GM12801 (cell line): ENCODE results near the gene CTAGE9.

Experiments used
- CTCF ChIP-seq: IDR thresholded peaks from one replicate; pipeline ENCODE4 v1.5.1; 2011; ENCODE audit warnings: control low read depth; ENCODE audit not compliant: insufficient read length; ENCODE audit errors: extremely low read depth

The CTAGE9 gene

DNA sequence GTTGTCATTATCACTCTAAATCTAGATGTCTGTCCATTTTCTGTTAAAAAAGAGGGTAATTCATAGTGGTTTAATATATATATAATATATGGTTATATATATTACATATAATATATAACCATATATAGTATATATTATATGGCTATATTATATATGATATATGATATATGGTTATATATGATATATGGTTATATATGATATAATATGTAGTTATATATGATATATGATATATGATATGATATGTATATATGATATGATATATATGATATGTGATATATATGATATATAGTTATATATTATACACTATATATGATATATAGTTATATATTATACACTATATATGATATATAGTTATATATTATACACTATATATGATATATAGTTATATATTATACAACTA, 18.2 kb downstream of the CTAGE9 start:
- TF ChIP-seq CTCF, result no peak

DNA sequence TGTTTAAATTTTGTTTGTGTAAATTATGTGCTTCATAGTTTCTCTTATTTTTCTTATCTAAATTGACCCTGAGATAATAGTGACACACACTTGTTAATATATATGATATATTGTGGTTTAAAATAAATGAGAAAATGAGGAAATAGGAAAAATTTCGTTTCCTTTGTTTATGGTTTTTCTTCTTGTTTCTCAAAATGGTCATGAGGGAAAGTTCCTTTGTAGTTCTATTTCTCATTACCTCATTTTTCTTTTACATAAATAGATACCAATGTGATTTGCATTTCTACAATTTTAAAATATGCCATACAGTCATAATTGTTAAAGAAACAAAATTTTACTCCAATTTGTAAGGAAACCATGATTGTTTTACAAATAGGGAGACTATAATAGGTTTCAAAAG, 18.8 kb downstream of the CTAGE9 start:
- no peak for TF ChIP-seq CTCF

DNA sequence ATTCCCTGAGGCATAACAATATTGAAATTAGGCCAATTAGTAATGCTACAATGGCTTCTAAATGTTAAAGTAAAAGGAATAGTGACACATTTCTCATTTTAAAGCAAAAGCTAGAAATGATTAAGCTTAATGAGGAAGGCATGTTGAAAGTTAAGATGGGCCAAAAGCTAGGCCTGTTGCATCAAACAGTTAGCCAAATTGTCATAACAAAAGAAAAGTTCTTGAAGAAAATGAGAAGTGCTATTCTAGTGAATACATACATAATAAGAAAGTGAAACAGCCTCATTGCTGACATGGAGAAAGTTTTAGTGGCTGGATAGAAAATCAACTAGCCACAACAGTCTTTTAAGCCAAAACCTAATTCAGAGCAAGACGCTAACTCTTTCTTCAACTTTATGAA, 22.5 kb downstream of the CTAGE9 start:
- no peak for TF ChIP-seq CTCF

DNA sequence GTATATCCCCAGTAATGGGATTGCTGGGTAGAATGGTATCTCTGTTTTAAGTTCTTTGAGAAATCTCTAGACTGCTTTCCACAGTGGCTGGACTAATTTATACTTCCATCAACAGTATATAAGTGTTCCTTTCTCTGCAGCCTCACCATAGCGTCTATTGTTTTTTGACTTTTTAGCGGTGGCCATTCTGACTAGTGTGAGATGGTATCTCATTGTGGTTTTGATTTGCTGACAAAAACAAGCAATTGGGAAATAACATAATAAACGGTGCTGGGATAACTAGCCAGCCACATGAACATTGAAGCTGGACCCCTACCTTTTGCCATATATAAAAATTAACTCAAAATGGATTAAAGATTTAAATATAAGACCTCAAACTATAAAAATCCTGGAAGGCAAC, 23.8 kb downstream of the CTAGE9 start:
- TF ChIP-seq CTCF, result no peak

DNA sequence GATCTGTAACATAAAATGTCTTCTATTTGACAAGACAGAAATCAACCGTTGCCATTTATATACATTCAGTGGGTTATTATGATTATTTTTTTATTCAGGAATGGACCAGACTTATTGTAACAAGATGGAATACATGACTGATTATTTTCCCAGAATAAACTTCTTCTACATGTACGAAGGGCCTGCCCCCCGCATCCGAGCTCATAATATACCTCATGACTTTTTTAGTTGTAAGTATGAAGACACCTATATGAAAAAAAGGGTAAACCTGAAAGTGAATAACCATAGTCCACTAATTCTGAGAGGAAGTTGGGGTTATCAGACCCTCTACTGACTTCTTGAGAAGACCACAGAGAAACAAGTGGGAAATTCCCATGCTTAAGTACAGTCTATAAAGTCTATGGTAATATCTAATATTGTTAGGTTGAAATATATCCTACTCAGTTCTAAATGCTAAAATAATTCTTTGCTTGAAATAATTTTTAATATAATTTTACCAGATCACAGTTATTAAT, 25.5 kb downstream of the CTAGE9 start:
- no peak for TF ChIP-seq CTCF

DNA sequence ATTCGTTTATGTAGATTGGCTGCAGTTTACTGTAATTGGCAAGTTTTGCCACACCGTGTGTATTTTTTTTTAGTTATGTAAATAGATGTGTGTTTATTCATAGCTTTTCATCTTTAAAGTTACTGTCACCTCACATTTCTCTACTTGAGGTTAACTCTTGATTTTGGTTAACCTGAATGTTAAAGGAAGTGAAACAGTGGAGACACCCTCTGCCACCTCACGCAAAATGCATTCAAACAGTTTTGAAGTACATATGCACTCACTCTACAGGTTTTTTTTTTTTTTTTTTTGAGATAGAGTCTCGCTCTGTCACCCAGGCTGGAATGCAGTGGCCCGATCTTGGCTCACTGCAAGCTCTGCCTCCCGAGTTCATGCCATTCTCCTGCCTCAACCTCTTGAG, 27.3 kb downstream of the CTAGE9 start:
- no peak for TF ChIP-seq CTCF

- no peak for TF ChIP-seq CTCF
These were observed 28.4 kb downstream of the CTAGE9 start for GRCh38 chr6:131682442-131682841.

DNA sequence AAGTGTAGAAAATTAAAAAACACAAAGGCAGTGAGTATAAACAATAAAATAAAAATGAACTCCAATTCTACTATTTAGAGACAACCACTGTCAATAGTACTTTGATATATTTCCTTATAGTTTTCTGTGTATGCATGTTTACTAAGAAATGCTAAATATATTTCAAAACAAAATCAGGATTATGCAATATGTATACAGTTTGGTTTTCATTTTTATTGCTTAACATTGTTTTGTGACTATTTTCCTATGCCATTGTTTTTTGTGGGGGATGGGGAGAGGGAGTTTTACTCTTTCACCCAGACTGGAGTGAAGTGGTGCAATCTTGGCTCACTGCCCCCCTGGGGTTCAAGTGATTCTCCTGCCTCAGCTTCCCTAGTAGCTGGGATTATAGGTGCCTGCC, 29.2 kb downstream of the CTAGE9 start:
- no peak for TF ChIP-seq CTCF
